B cell (primary cell): Measurements from ENCODE around the gene LRP1-AS. TPM values are rescaled to one million over a fixed set of nuclear protein-coding genes. Genes with fewer than 3 reads are reported as not detected.
A peak's percentile ranks its signal among the peaks of the same experiment; 100 is the strongest.

Experiments
- ATAC-seq: fragments of 200-7000 bp; cut with Tn5 transposase; one replicate; pipeline ENCODE4 v1.10.0; 2021; ENCODE audit warnings: low read depth, mild to moderate bottlenecking, moderate number of reproducible peaks, moderate library complexity
- CTCF ChIA-PET: fragments of 350-600 bp; sonication (Branson Sonifier 250); formaldehyde crosslinking; loops from one replicate; lab custom pipeline; 2021; ENCODE audit warnings: antibody characterized with exemption, inconsistent platforms; lab: Charles Lee
- POLR2A ChIA-PET: fragments of 350-600 bp; sonication (Branson Sonifier 250); formaldehyde crosslinking; loops from one replicate; lab custom pipeline; 2021; ENCODE audit warnings: antibody characterized with exemption; lab: Charles Lee
- DNase-seq: peaks from one replicate; pipeline ENCODE4 v3.0.0; 2013
- H2AFZ ChIP-seq: 2 replicates; pipeline ENCODE4 v1.6.1; 2012; ENCODE audit warnings: mild to moderate bottlenecking, low read depth, low read length; ENCODE audit not compliant: insufficient read depth, poor library complexity, severe bottlenecking
- H3K27ac ChIP-seq, 2 donors: 1 replicate in 1 of 2; 2 replicates in 1 of 2; pipeline ENCODE4 v1.5.1; 2012 to 2013; ENCODE audit warnings: low read length in 2 of 2, mild to moderate bottlenecking in 2 of 2, moderate library complexity in 1 of 2
- H3K27me3 ChIP-seq, 4 experiments: fragments of 200-600 bp in 1 of 4; sonication (generic) in 1 of 4; replicated peaks in 1 of 4; 1 replicate in 2 of 4; 2 replicates in 2 of 4; pipeline versions ENCODE4 v1.6.1 to v1.7.0; 2013 to 2016; ENCODE audit warnings: low read length in 3 of 4, mild to moderate bottlenecking in 2 of 4, mixed read lengths in 1 of 4, moderate library complexity in 1 of 4; ENCODE audit not compliant: insufficient read depth in 4 of 4, control insufficient read depth in 3 of 4; ENCODE audit errors: control extremely low read depth in 1 of 4
- H3K36me3 ChIP-seq, 2 experiments: replicated peaks in 1 of 2; 1 replicate in 1 of 2; 2 replicates in 1 of 2; pipeline versions ENCODE4 v1.6.1 to v1.7.1; 2013; ENCODE audit warnings: low read length in 1 of 2; ENCODE audit not compliant: insufficient read depth in 2 of 2, control insufficient read depth in 1 of 2; ENCODE audit errors: control extremely low read depth in 1 of 2, extremely low read depth in 1 of 2
- H3K4me1 ChIP-seq, 2 donors: fragments of 200-600 bp in 1 of 2; sonication (generic) in 1 of 2; 1 replicate in 1 of 2; 2 replicates in 1 of 2; pipeline versions ENCODE4 v1.5.1 to v1.6.1; 2013 to 2017; ENCODE audit warnings: low read length in 2 of 2; ENCODE audit not compliant: control insufficient read depth in 2 of 2, insufficient read depth in 2 of 2
- H3K4me2 ChIP-seq: replicated peaks from 2 replicates; pipeline ENCODE3; 2012; ENCODE audit warnings: mild to moderate bottlenecking, low read depth, low read length; ENCODE audit not compliant: poor library complexity, severe bottlenecking
- H3K4me3 ChIP-seq, 5 experiments: fragments of 200-600 bp in 1 of 5; sonication (generic) in 1 of 5; 1 replicate in 3 of 5; 2 replicates in 2 of 5; pipeline versions ENCODE4 v1.5.1 to v1.7.0; 2011 to 2016; ENCODE audit warnings: low read length in 4 of 5, mild to moderate bottlenecking in 4 of 5, low read depth in 2 of 5, control low read depth in 1 of 5, moderate library complexity in 1 of 5; ENCODE audit not compliant: insufficient read depth in 1 of 5; ENCODE audit errors: control extremely low read depth in 1 of 5, extremely low read depth in 1 of 5
- H3K79me2 ChIP-seq: fragments of 200-600 bp; sonication (generic); one replicate; pipeline ENCODE4 v1.6.0; 2016; ENCODE audit warnings: low read length; ENCODE audit not compliant: control insufficient read depth, insufficient read depth
- H3K9ac ChIP-seq: fragments of 200-600 bp; sonication (generic); 2 replicates; pipeline ENCODE4 v1.6.1; 2017; ENCODE audit warnings: mild to moderate bottlenecking, low read length, moderate library complexity
- H3K9me3 ChIP-seq, 3 donors: one replicate each; pipeline versions ENCODE4 v1.6.1 to v1.7.1; 2013; ENCODE audit warnings: low read length in 2 of 3; ENCODE audit not compliant: control insufficient read depth in 2 of 3, insufficient read depth in 1 of 3; ENCODE audit errors: control extremely low read depth in 1 of 3
- H4K20me1 ChIP-seq: 2 replicates; pipeline ENCODE4 v1.6.0; 2012; ENCODE audit warnings: mild to moderate bottlenecking, low read length; ENCODE audit not compliant: insufficient read depth, control insufficient read depth, poor library complexity, severe bottlenecking
- H3K27ac Mint-ChIP-seq: one replicate; pipeline ENCODE4 v1.8.0; 2021; ENCODE audit warnings: mixed read lengths
- H3K27me3 Mint-ChIP-seq: one replicate; pipeline ENCODE4 v1.8.0; 2021; ENCODE audit warnings: mixed read lengths
- H3K4me1 Mint-ChIP-seq: one replicate; pipeline ENCODE4 v1.8.0; 2021; ENCODE audit warnings: mixed read lengths
- H3K4me3 Mint-ChIP-seq: one replicate; pipeline ENCODE4 v1.8.0; 2021; ENCODE audit warnings: mixed read lengths
- H3K9me3 Mint-ChIP-seq: one replicate; pipeline ENCODE4 v1.8.0; 2022; ENCODE audit warnings: mixed read lengths; ENCODE audit not compliant: insufficient read depth
- CTCF ChIP-seq: fragments of 200-600 bp; IDR thresholded peaks from one replicate; pipeline ENCODE4 v1.8.0; 2022; ENCODE audit warnings: antibody characterized with exemption, mild to moderate bottlenecking
- EZH2 ChIP-seq: IDR thresholded peaks from 2 replicates; pipeline ENCODE4 v1.6.1; 2012; ENCODE audit warnings: borderline replicate concordance, low read depth, mild to moderate bottlenecking, moderate library complexity, low read length; ENCODE audit not compliant: insufficient read depth, poor library complexity, severe bottlenecking
- WGBS: methylation state at CpG from one replicate; pipeline ENCODE4 v1.1.5; 2013; ENCODE audit warnings: missing lambda C conversion rate; ENCODE audit not compliant: insufficient coverage; 5-methylcytosine and 5-hydroxymethylcytosine counted together
- intact Hi-C: fragments of 100-400 bp; cut with micrococcal nuclease; formaldehyde crosslinking; loops from one replicate; pipeline ENCODE4 v1.10.0; 2022
- polyA plus RNA-seq: library from polyadenylated mRNA; depleted of rRNA; stranded (reverse); fragments of >200 nt; gene quantifications from 2 replicates; pipeline ENCODE4 v1.2.3, GENCODE V29; 2012
- total RNA-seq, 2 donors: library from RNA; stranded (reverse); fragments of 120-200 nt in 1 of 2; gene quantifications; 1 replicate in 1 of 2; 2 replicates in 1 of 2; pipeline versions ENCODE4 v1.2.3 to v1.2.4, GENCODE V29; 2013 to 2022

LRP1-AS gene
- total and polyA plus RNA-seq, 2 donors (not counting 1 experiment from before 2014, with no cell fraction given), result not detected

DNA sequence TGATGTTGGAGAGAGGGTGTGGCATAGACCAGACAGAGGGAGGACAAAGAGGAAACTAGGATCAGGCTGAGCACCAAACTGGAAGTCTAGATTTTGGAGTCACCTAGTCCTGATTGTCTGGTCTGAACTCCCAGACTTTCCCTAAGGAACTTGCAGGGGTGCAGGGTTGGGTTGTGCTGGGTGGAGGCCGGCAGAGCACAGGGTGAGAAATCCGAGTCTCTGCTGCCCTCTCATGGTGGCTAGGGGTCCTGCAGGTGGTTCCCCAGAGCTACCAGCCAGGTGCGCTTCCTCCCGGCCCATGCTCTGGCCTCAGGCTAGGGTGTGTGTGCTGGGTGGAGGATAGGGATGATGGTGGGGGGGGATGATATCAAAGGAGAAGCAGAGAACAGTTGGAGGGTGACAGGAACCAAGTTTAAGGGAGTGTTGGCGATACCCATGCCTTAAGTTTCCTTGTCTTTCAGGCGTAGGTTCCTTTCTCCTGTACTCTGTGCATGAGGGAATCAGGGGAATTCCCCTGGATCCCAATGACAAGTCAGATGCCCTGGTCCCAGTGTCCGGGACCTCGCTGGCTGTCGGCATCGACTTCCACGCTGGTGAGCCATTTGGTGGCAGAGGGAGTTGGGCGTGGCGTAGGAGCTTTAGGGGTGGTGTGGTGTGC, 35.6 kb upstream of the LRP1-AS start:
- Histone ChIP-seq H3K4me2 (no peak overlapping the region), H3K9me3 (no peaks in the 10 kb centered on the region), H3K4me3 (no peak overlapping the region), H3K27ac (no peak overlapping the region), H3K9ac (no peak overlapping the region), H3K36me3 (no peaks in the 10 kb centered on the region), H3K79me2 (no peaks in the 10 kb centered on the region), H3K27me3 (no peaks in the 10 kb centered on the region), H2AFZ (no peak overlapping the region), H4K20me1 (no peaks in the 10 kb centered on the region), H3K4me1 (peaks cover 0 to 6% of the 10 kb centered on the region in 2 donors)
- 47% methylated on average over 11 of the region's 13 CpGs for WGBS
- Mint-ChIP-seq H3K9me3 (no peaks in the 10 kb centered on the region), H3K27me3 (peaks cover 2% of the 10 kb centered on the region), H3K4me1 (peaks cover 5% of the 10 kb centered on the region), H3K4me3 (no peak overlapping the region), H3K27ac (peak overlapping the region; percentile 1)
- peak; percentile 88 for TF ChIP-seq CTCF
- no peak for TF ChIP-seq EZH2
- ChIA-PET POLR2A (interaction anchor here (0.5 to 1.1 kb wide), 3 partner anchors 82 to 244 kb away, joined by 3 to 5 read pairs (median 4); no protein-coding TSS in a partner anchor), CTCF (interaction anchor here (0.5 to 7.5 kb wide), 29 partner anchors 8 to 604 kb away, joined by 3 to 108 read pairs (median 5); partner anchors contain the start of genes LRP1 and ZBTB39)
- intact Hi-C loops, result loop anchor here (1.0 to 2.0 kb wide), 4 partner anchors 59 to 426 kb away; no protein-coding TSS in a partner anchor
- DNase-seq, result peak; percentile 86
- peak; percentile 99 for ATAC-seq
